GM18505 (cell line): ENCODE results near the gene GABRR2.

Experiments used
- ATAC-seq: cut with Tn5 transposase; IDR thresholded peaks from one replicate; pipeline ENCODE4 v1.9.1; 2021; ENCODE audit not compliant: unreplicated experiment
- POLR2A ChIP-seq: IDR thresholded peaks from 4 replicates; pipeline ENCODE4 v1.6.1; 2011; ENCODE audit warnings: borderline replicate concordance; ENCODE audit not compliant: insufficient read depth, insufficient read length; ENCODE audit errors: extremely low read depth

The GABRR2 gene

GRCh38 chr6:89291256-89291819 is 23.8 kb downstream of the GABRR2 start:
- no peak for TF ChIP-seq POLR2A
- no peak for ATAC-seq

GRCh38 chr6:89290401-89291155 is 24.5 kb downstream of the GABRR2 start:
- ATAC-seq, result no peak
- no peak for TF ChIP-seq POLR2A

- ATAC-seq, result no peak
- TF ChIP-seq POLR2A, result no peak
Measured at GRCh38 chr6:89289710-89290109, 25.4 kb downstream of the GABRR2 start.

- TF ChIP-seq POLR2A, result no peak
- ATAC-seq, result no peak
Measured at GRCh38 chr6:89287351-89288028, 27.6 kb downstream of the GABRR2 start.

GRCh38 chr6:89286516-89286915 is 28.6 kb downstream of the GABRR2 start:
- no peak for TF ChIP-seq POLR2A
- ATAC-seq, result no peak

GRCh38 chr6:89284963-89285735 is 29.9 kb downstream of the GABRR2 start:
- TF ChIP-seq POLR2A, result no peak
- no peak for ATAC-seq

- TF ChIP-seq POLR2A, result no peak
- ATAC-seq, result no peak
Measured at GRCh38 chr6:89284081-89284480, 31.0 kb downstream of the GABRR2 start.

- no peak for TF ChIP-seq POLR2A
Measured at GRCh38 chr6:89282749-89283148, 32.4 kb downstream of the GABRR2 start.

GRCh38 chr6:89281779-89282246 is 33.3 kb downstream of the GABRR2 start:
- peak; percentile 89 for ATAC-seq
- TF ChIP-seq POLR2A, result no peak

More at GRCh38 chr6:89282749-89283148, 32.4 kb downstream of the GABRR2 start:
- no peak for ATAC-seq

- ATAC-seq, result no peak
- no peak for TF ChIP-seq POLR2A
Measured at GRCh38 chr6:89278956-89279355, 36.1 kb downstream of the GABRR2 start.

- no peak for ATAC-seq
Measured at GRCh38 chr6:89275900-89276299, 39.2 kb downstream of the GABRR2 start.

GRCh38 chr6:89273816-89274215 is 41.3 kb downstream of the GABRR2 start:
- no peak for ATAC-seq
- TF ChIP-seq POLR2A, result no peak

More at GRCh38 chr6:89275900-89276299, 39.2 kb downstream of the GABRR2 start:
- no peak for TF ChIP-seq POLR2A

GRCh38 chr6:89272596-89272995 is 42.5 kb downstream of the GABRR2 start:
- no peak for TF ChIP-seq POLR2A
- no peak for ATAC-seq

GRCh38 chr6:89270951-89271721 is 44.0 kb downstream of the GABRR2 start:
- no peak for TF ChIP-seq POLR2A
- ATAC-seq, result peak; percentile 78
